ENCODE results near the gene PDE4D.

- TF ChIP-seq, protein P1, sequence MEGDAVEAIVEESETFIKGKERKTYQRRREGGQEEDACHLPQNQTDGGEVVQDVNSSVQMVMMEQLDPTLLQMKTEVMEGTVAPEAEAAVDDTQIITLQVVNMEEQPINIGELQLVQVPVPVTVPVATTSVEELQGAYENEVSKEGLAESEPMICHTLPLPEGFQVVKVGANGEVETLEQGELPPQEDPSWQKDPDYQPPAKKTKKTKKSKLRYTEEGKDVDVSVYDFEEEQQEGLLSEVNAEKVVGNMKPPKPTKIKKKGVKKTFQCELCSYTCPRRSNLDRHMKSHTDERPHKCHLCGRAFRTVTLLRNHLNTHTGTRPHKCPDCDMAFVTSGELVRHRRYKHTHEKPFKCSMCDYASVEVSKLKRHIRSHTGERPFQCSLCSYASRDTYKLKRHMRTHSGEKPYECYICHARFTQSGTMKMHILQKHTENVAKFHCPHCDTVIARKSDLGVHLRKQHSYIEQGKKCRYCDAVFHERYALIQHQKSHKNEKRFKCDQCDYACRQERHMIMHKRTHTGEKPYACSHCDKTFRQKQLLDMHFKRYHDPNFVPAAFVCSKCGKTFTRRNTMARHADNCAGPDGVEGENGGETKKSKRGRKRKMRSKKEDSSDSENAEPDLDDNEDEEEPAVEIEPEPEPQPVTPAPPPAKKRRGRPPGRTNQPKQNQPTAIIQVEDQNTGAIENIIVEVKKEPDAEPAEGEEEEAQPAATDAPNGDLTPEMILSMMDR (IDR thresholded peaks at IDR 0.05): no peak
- TF ChIP-seq POLR2A (IDR thresholded peaks at IDR 0.05): no peak
These were observed 959.5 kb downstream of the PDE4D start for GRCh38 chr5:58933891-58934628.
